WERI-Rb-1 (cell line): Measurements from ENCODE around the gene ZSCAN22.

Experiments used
- DNase-seq: peaks from one replicate; pipeline ENCODE4 v3.0.0-alpha.2; 2020
- H3K27ac ChIP-seq: fragments of 250-450 bp; sonication (Bioruptor Pico); 2 replicates; pipeline ENCODE4 v1.5.1; 2020; ENCODE audit warnings: mild to moderate bottlenecking, moderate library complexity
- H3K27me3 ChIP-seq: fragments of 250-450 bp; sonication (Bioruptor Pico); 2 replicates; pipeline ENCODE4 v1.5.1; 2021; ENCODE audit warnings: mild to moderate bottlenecking, low read depth, moderate library complexity; ENCODE audit not compliant: insufficient read depth, severe bottlenecking
- H3K36me3 ChIP-seq: fragments of 250-450 bp; sonication (Bioruptor Pico); 2 replicates; pipeline ENCODE4 v1.5.1; 2020; ENCODE audit warnings: mild to moderate bottlenecking, moderate library complexity
- H3K4me3 ChIP-seq: 2 replicates; pipeline ENCODE4 v1.5.1; 2011; ENCODE audit warnings: low read depth, mild to moderate bottlenecking, control low read depth, low read length
- H3K9me3 ChIP-seq: fragments of 250-450 bp; sonication (Bioruptor Pico); 2 replicates; pipeline ENCODE4 v1.5.1; 2021; ENCODE audit warnings: mild to moderate bottlenecking, moderate library complexity; ENCODE audit not compliant: severe bottlenecking
- TF ChIP-seq, protein P1 (sequence below): IDR thresholded peaks from 2 replicates; pipeline ENCODE4 v1.5.1; 2011; ENCODE audit warnings: low read depth, mild to moderate bottlenecking, control low read depth, inconsistent platforms, low read length

ZSCAN22 gene

DNA sequence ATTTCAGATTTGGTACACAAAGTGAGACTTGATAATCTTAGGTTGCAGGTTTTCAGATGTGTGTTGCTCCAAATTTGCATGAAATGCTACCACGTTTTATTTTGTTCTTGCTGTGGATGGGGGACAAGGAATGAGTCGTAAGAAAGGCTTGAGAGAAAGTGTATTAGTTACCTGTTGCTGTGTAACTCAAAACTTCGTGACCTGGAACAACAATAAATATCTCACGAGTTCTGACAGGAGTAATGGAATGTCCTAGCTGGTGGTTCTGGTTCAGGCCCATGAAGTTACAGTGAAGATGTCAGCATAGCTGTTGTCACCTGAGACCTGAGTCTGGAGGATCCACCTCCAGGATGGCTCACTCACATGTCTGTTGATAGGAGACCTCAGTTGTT lies 46.9 kb upstream of the ZSCAN22 start:
- TF ChIP-seq, protein P1, sequence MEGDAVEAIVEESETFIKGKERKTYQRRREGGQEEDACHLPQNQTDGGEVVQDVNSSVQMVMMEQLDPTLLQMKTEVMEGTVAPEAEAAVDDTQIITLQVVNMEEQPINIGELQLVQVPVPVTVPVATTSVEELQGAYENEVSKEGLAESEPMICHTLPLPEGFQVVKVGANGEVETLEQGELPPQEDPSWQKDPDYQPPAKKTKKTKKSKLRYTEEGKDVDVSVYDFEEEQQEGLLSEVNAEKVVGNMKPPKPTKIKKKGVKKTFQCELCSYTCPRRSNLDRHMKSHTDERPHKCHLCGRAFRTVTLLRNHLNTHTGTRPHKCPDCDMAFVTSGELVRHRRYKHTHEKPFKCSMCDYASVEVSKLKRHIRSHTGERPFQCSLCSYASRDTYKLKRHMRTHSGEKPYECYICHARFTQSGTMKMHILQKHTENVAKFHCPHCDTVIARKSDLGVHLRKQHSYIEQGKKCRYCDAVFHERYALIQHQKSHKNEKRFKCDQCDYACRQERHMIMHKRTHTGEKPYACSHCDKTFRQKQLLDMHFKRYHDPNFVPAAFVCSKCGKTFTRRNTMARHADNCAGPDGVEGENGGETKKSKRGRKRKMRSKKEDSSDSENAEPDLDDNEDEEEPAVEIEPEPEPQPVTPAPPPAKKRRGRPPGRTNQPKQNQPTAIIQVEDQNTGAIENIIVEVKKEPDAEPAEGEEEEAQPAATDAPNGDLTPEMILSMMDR = no peak
- Histone ChIP-seq H3K4me3 (peak overlapping the region; percentile 94), H3K36me3 (peaks cover 58% of the 10 kb centered on the region), H3K27me3 (no peaks in the 10 kb centered on the region), H3K9me3 (no peaks in the 10 kb centered on the region), H3K27ac (peak overlapping the region; percentile 96)
- DNase-seq = no peak

DNA sequence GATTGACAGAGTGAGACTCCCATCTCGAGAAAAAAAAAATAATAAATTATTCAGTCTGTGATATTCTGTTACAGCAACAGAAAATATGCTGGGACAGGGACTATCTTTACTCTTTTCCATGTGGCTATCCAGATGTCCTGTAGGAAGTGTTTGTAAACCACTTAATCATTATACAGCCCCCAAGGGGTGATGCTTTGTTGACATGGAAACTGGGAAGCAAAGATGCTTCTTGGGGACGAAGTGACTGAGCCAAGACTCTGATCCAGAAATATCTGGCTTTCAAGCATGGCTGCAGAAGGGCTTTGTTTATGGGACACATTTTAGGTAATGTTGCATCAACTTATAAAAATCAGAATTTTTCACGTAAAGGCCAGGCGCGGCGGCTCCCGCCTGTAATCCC lies 42.6 kb upstream of the ZSCAN22 start:
- Histone ChIP-seq H3K9me3 (no peaks in the 10 kb centered on the region), H3K27ac (no peak overlapping the region), H3K4me3 (no peak overlapping the region), H3K36me3 (peaks cover 83% of the 10 kb centered on the region), H3K27me3 (no peaks in the 10 kb centered on the region)
- DNase-seq = no peak
- TF ChIP-seq, protein P1 = no peak

DNA sequence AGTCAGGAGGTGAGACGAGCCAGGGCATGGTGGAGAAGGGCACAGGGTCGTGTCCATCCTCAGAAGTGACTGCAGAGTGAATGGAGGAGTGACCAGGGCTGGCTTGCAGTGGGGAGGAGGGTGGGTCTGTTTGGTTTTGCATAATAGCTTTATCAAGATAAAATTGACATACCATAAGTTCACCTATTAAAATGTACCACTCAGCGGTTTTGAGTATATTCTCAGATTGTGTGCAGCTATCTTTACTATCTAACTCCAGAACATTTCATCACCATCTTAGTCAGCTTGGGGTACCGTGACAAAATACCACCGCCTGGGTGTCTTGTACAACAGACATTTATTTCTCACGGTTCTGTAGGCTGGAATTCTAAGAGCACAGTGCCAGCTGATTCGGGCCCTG lies 34.9 kb upstream of the ZSCAN22 start:
- peaks cover 93% of the 10 kb centered on the region for H3K36me3 ChIP-seq
- TF ChIP-seq, protein P1 = no peak
- no peak for DNase-seq
- no peaks in the 10 kb centered on the region for H3K9me3 ChIP-seq
- no peak overlapping the region for H3K4me3 ChIP-seq
- H3K27ac ChIP-seq = no peak overlapping the region
- H3K27me3 ChIP-seq = no peaks in the 10 kb centered on the region

DNA sequence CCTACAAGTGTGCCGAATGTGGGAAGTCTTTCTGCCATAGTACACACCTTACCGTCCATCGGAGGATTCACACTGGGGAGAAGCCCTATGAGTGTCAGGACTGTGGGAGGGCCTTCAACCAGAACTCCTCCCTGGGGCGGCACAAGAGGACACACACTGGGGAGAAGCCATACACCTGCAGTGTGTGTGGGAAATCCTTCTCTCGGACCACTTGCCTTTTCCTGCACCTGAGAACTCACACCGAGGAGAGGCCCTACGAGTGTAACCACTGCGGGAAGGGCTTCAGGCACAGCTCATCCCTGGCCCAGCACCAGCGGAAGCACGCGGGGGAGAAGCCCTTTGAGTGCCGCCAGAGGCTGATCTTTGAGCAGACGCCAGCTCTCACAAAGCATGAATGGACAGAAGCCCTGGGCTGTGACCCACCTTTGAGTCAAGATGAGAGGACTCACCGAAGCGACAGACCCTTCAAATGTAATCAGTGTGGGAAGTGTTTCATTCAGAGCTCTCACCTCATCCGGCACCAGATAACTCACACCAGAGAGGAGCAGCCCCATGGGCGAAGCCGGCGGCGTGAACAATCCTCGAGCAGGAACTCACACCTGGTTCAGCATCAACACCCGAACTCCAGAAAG lies 31.9 kb upstream of the ZSCAN22 start:
- Histone ChIP-seq H3K4me3 (no peak overlapping the region), H3K36me3 (peaks cover 92% of the 10 kb centered on the region), H3K27me3 (no peaks in the 10 kb centered on the region), H3K27ac (no peak overlapping the region), H3K9me3 (no peaks in the 10 kb centered on the region)
- TF ChIP-seq, protein P1 = no peak
- no peak for DNase-seq

DNA sequence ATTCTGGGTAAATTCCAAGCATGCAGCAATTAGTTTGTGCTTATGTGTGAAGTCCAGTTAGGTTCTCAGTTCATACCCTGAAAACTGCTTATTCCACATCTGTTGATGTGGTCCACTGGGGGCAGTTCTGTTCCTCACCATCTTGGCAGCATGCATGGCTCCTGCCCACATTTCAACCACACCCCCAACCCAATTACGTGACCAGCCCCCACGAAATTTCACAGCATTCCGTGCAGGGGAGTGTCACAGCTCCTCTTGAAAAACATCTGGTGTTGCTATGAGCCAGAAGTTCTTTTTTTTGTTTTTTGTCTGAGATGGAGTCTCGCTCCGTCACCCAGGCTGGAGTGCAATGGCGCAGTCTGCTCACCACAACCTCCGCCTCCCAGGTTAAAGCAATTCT lies 30.7 kb upstream of the ZSCAN22 start:
- Histone ChIP-seq H3K27me3 (no peaks in the 10 kb centered on the region), H3K27ac (no peak overlapping the region), H3K9me3 (no peaks in the 10 kb centered on the region), H3K36me3 (peaks cover 94% of the 10 kb centered on the region), H3K4me3 (no peak overlapping the region)
- no peak for DNase-seq
- TF ChIP-seq, protein P1 = no peak

DNA sequence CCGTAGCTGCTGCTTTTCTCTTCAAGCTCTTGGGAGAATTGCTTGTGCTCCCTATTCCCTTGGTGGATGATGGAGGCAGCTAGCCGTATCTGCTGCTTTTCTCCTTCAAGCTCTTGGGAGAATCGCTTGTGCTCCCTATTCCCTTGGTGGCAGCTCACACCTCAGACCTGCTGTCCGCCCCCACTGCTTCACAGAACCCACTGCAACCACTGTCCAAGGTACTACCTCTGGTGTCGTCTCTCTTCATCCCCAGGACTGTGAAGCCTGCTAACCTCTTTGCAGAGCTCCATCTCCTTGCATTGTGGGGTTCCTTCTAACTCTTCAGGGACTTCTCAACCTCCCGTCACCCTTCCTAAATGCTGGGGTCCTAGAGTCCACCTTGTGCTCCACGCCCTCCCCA lies 26.2 kb upstream of the ZSCAN22 start:
- H3K4me3 ChIP-seq = no peak overlapping the region
- H3K36me3 ChIP-seq = peaks cover 67% of the 10 kb centered on the region
- DNase-seq = no peak
- TF ChIP-seq, protein P1 = no peak
- H3K9me3 ChIP-seq = no peaks in the 10 kb centered on the region
- H3K27me3 ChIP-seq = no peaks in the 10 kb centered on the region
- H3K27ac ChIP-seq = no peak overlapping the region
